ENCODE measurements around the gene RPUSD3. TPM values are rescaled to one million over a fixed set of nuclear protein-coding genes. Genes with fewer than 3 reads are reported as not detected.

The RPUSD3 gene
- total and polyA plus RNA-seq, 2 donors (not counting 3 experiments of a cell fraction or from before 2014, with no cell fraction given), result 38.9 to 56.6 TPM

DNA sequence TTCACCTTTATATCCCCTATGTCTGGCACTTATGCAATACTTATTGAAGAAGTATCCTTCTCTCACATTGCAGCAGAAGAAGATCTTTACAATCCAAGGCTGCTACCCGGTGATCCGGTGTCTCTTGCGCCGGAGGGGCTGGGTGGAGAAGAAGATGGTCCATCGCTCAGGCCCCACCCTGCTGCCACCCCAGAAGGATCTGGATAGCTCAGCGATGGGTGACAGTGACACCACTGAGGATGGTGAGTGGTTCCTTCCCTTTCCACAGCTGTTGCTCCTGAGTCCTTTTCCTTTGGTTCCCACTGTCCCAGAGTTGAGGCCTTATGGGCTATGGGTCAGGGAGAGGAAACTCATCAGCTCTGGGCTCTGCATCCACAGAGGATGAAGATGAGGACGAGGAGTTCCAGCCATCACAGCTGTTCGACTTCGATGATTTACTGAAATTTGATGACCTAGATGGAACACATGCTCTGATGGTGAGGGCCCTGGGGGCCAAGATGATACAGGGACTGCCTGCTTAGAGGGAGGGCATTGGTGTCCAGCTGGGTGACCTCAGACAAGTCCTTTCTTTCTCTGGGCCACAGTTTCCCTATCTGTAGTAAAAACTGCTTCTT is 30.8 kb downstream of the RPUSD3 start:
- BruUV-seq (replicated peaks), result no TSS peak
- no peaks in the 10 kb centered on the region for H3K79me2 ChIP-seq (ENCODE audit: control insufficient read depth, insufficient read depth, low read length)
- H2AFZ ChIP-seq (ENCODE audit: low read depth, low read length), result no peak overlapping the region
- no peaks in the 10 kb centered on the region for H3K9me3 ChIP-seq (replicated peaks; ENCODE audit: control insufficient read depth, insufficient read depth, low read length)
- no peaks in the 10 kb centered on the region for H4K20me1 ChIP-seq (replicated peaks; ENCODE audit: control insufficient read depth, extremely low read depth, insufficient read depth, low read length)
- intact Hi-C loops (cut with micrococcal nuclease) (loop anchor here (10.0 kb wide), 1 partner anchor 332 kb away; the partner anchor contains the start of gene VHL), dilution Hi-C loops (cut with MboI; ENCODE audit: extremely low pct_ligation_motif_present, low sequenced_read_pairs) (no loop called here)
- no peak overlapping the region for H3K9ac ChIP-seq (replicated peaks; ENCODE audit: extremely low read depth, insufficient read depth, low read length)
- no peak for FAIRE-seq
- no peak for TF ChIP-seq EZH2 (IDR thresholded peaks at IDR 0.05; ENCODE audit: borderline replicate concordance, low read depth, low read length, severe bottlenecking)
- TF ChIP-seq, protein P1, sequence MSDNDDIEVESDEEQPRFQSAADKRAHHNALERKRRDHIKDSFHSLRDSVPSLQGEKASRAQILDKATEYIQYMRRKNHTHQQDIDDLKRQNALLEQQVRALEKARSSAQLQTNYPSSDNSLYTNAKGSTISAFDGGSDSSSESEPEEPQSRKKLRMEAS (IDR thresholded peaks at IDR 0.05; ENCODE audit: insufficient read depth, insufficient read length), result no peak
- no peaks in the 10 kb centered on the region for H3K9me1 ChIP-seq (replicated peaks; ENCODE audit: control insufficient read depth, extremely low read depth, insufficient read depth, low read length)
- H3K4me1 ChIP-seq (ENCODE audit: control insufficient read depth, extremely low read depth, insufficient read depth, low read length), result peaks cover 12% of the 10 kb centered on the region
- H3K4me2 ChIP-seq (ENCODE audit: insufficient read depth, low read length), result no peak overlapping the region
- H3K27me3 ChIP-seq (ENCODE audit: control insufficient read depth in 2 of 2, insufficient read depth in 2 of 2, low read length in 2 of 2), result no peaks in the 10 kb centered on the region
- H3K27ac ChIP-seq (ENCODE audit: insufficient read depth, low read depth, low read length), result no peak overlapping the region
- no peak overlapping the region for H3K4me3 ChIP-seq (replicated peaks in 1 of 3; ENCODE audit: insufficient read depth in 1 of 3, low read depth in 1 of 3, low read length in 3 of 3)
- DNase-seq (ENCODE audit: low read depth, low spot score), result no peak
- H3K36me3 ChIP-seq (ENCODE audit: control insufficient read depth in 2 of 2, extremely low read depth in 1 of 2, insufficient read depth in 2 of 2, low read length in 2 of 2), result peaks cover 0 to 4% of the 10 kb centered on the region in 2 experiments
- CTCF ChIA-PET, result interaction anchor here (0.7 to 1.0 kb wide), 2 partner anchors 14 to 120 kb away, joined by 3 to 4 read pairs; no protein-coding TSS in a partner anchor
- POLR2A ChIA-PET, result no interaction called here

DNA sequence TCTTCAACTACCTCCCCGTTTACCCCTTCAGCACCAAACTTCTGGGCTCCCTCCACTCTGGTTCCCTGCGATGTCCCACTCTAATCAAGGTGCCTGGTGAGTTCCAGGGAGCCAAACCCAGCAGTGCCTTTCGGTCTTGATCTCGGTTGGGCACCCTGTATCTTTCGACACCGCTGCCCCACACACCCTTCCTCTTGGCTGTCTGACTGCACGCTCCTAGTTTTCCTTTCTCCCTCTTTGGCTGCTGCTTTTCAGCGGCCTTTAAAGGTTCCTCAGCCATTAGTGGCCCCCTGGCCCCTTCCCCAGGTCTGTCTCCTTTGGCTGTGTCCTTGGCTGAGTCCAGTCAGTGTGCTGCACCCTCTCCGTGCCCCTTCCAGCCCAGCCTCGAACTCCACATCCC is 33.0 kb downstream of the RPUSD3 start:
- no peaks in the 10 kb centered on the region for H3K9me3 ChIP-seq (replicated peaks; ENCODE audit: control insufficient read depth, insufficient read depth, low read length)
- H3K27me3 ChIP-seq (ENCODE audit: control insufficient read depth in 2 of 2, insufficient read depth in 2 of 2, low read length in 2 of 2), result no peaks in the 10 kb centered on the region
- peaks cover 12% of the 10 kb centered on the region for H3K4me1 ChIP-seq (ENCODE audit: control insufficient read depth, extremely low read depth, insufficient read depth, low read length)
- dilution Hi-C loops (cut with MboI; ENCODE audit: extremely low pct_ligation_motif_present, low sequenced_read_pairs), result no loop called here
- H3K4me2 ChIP-seq (ENCODE audit: insufficient read depth, low read length), result peak overlapping the region; percentile 89
- H3K9me1 ChIP-seq (replicated peaks; ENCODE audit: control insufficient read depth, extremely low read depth, insufficient read depth, low read length), result no peaks in the 10 kb centered on the region
- no peak for TF ChIP-seq EZH2 (IDR thresholded peaks at IDR 0.05; ENCODE audit: borderline replicate concordance, low read depth, low read length, severe bottlenecking)
- TF ChIP-seq POLR2AphosphoS5 (IDR thresholded peaks at IDR 0.05; ENCODE audit: insufficient read depth, low read depth, low read length), result no peak
- TF ChIP-seq MYC (IDR thresholded peaks at IDR 0.05; ENCODE audit: low read depth, low read length), result no peak
- no peak for TF ChIP-seq GATA2 (IDR thresholded peaks at IDR 0.05; ENCODE audit: insufficient read depth, insufficient read length, low read depth, low read length)
- no peak for TF ChIP-seq FOS (IDR thresholded peaks at IDR 0.05; ENCODE audit: borderline replicate concordance, insufficient read depth, low read length)
- TF ChIP-seq, protein P1 (IDR thresholded peaks at IDR 0.05; ENCODE audit: insufficient read depth, insufficient read length), result no peak
- TF ChIP-seq POLR2A (IDR thresholded peaks at IDR 0.05; ENCODE audit: low read depth, low read length), result no peak
- TF ChIP-seq JUN (IDR thresholded peaks at IDR 0.05; ENCODE audit: borderline replicate concordance, insufficient read depth, insufficient read length, low read depth), result no peak
- TF ChIP-seq, protein P2, sequence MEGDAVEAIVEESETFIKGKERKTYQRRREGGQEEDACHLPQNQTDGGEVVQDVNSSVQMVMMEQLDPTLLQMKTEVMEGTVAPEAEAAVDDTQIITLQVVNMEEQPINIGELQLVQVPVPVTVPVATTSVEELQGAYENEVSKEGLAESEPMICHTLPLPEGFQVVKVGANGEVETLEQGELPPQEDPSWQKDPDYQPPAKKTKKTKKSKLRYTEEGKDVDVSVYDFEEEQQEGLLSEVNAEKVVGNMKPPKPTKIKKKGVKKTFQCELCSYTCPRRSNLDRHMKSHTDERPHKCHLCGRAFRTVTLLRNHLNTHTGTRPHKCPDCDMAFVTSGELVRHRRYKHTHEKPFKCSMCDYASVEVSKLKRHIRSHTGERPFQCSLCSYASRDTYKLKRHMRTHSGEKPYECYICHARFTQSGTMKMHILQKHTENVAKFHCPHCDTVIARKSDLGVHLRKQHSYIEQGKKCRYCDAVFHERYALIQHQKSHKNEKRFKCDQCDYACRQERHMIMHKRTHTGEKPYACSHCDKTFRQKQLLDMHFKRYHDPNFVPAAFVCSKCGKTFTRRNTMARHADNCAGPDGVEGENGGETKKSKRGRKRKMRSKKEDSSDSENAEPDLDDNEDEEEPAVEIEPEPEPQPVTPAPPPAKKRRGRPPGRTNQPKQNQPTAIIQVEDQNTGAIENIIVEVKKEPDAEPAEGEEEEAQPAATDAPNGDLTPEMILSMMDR (IDR thresholded peaks at IDR 0.05; ENCODE audit: extremely low read depth in 1 of 2, insufficient read depth in 1 of 2, low read depth in 1 of 2, low read length in 2 of 2), result no peak
- CTCF ChIA-PET, result no interaction called here
- H3K36me3 ChIP-seq (ENCODE audit: control insufficient read depth in 2 of 2, extremely low read depth in 1 of 2, insufficient read depth in 2 of 2, low read length in 2 of 2), result peaks cover 0 to 15% of the 10 kb centered on the region in 2 experiments
- no peak overlapping the region for H3K27ac ChIP-seq (ENCODE audit: insufficient read depth, low read depth, low read length)
- intact Hi-C loops (cut with micrococcal nuclease), result loop anchor here (1.0 to 10.0 kb wide), 3 partner anchors 80 to 334 kb away; partner anchors contain the start of genes BRPF1 and VHL
- peak overlapping the region; percentile 81 for H2AFZ ChIP-seq (ENCODE audit: low read depth, low read length)
- peak overlapping the region; percentile 69 for H3K9ac ChIP-seq (replicated peaks; ENCODE audit: extremely low read depth, insufficient read depth, low read length)
- DNase-seq (ENCODE audit: low read depth, low spot score) (no peak), FAIRE-seq (peak; percentile 63)
- BruUV-seq (replicated peaks), result no TSS peak
- no peaks in the 10 kb centered on the region for H4K20me1 ChIP-seq (replicated peaks; ENCODE audit: control insufficient read depth, extremely low read depth, insufficient read depth, low read length)
- H3K4me3 ChIP-seq (replicated peaks in 1 of 3; ENCODE audit: insufficient read depth in 1 of 3, low read depth in 1 of 3, low read length in 3 of 3), result peak overlapping the region; percentile 52 to 64 (median 55)
- H3K79me2 ChIP-seq (ENCODE audit: control insufficient read depth, insufficient read depth, low read length), result no peaks in the 10 kb centered on the region
- POLR2A ChIA-PET, result no interaction called here

Measured in endothelial cell of umbilical vein (primary cell).